Right renal pelvis (tissue), 4 donors: ENCODE measurements around the gene RELT. TPM values are rescaled to one million over a fixed set of nuclear protein-coding genes. Genes with fewer than 3 reads are reported as not detected.
"Not testable (repeated sequence)": the region's sequence is repeated elsewhere in the genome, so short reads cannot be mapped to it uniquely, and the experiment has no call there.

Experiments used
- DNase-seq, 4 donors: peaks; one replicate each; pipeline ENCODE4 v3.0.0-alpha.2; 2013; ENCODE audit warnings: low read depth in 4 of 4, low spot score in 3 of 4, missing footprints in 1 of 4
- polyA plus RNA-seq, 4 donors: library from polyadenylated mRNA; unstranded; fragments of 120-200 nt; gene quantifications; one replicate each; pipeline ENCODE4 v1.2.1, GENCODE V29; 2013; ENCODE audit not compliant: insufficient read length in 4 of 4

The RELT gene
- polyA plus RNA-seq, 4 donors = 3.0 to 4.2 (median 3.2) TPM

DNA sequence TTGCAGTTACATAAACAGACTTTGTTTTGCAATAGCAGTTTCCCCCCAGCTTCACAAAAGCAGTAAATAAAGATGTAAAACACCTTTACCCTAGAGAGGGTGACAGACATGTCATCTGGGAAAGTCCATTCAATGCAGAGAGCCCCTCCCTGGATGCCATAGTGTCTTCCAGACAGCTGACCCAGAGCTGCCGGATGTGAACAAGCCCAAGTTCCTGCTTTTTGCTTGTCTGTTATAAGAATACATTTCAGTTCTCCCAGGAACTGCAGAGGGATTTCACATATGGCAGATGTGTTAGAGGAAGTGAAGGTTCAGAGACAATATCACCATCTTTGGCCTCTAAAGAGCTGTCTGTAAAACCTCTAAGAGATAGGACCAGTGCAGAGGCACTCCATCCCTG is 48.9 kb downstream of the RELT start:
- no peak for DNase-seq

- DNase-seq = no peak
These were observed 50.1 kb downstream of the RELT start for GRCh38 chr11:73426219-73426850.

DNA sequence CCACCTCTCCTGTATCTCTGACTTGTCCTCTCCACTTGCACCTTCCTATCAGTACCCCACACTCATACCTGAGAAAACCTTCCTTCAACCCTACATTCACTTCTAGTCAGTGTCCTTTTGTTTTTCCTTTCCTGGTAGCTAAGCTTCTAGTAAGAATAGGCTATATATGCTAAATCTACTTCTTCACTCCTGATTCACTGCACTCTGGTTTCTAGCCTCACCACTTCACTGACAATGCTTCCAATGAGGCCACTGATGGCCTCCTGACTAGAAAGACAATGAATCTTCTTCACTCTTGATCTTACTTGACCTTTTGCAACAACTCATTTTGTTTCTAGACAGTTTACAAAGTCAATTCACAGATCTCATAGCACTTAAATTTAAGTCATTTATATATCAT is 52.0 kb downstream of the RELT start:
- no peak for DNase-seq

GRCh38 chr11:73428699-73429098 is 52.5 kb downstream of the RELT start:
- no peak for DNase-seq

DNA sequence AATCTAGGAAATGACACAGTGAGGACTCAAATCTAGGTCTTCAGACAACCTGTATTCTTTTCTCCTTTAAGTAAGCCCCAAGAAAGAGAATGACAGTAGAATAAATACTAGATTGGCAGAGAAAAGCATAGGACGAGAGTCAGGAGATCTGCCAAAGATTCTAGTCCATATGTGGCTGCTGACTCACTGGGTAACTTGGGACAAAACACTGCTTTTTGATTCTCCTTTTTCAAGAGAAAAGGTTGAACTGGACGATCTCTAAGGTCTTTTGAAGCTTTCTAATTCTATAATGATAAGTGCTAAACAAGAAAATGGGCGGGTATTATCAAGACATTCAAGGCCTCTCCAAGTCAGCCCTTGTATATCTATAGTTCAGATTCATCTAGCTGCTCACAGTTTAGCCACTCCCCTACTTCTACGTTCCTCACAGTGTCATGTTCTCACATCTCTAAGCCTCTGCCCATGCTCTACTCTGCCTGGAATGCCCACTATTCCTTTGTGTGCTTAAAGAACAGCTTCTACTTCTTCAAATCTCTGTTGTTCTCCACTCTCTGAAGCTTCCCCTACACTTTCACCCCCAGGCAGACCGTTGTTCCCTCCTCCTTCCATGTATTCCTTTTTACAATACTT is 53.0 kb downstream of the RELT start:
- DNase-seq = no peak

- no peak for DNase-seq
These were observed 54.1 kb downstream of the RELT start for GRCh38 chr11:73430326-73430725.

GRCh38 chr11:73431396-73431795 is 55.2 kb downstream of the RELT start:
- DNase-seq = no peak

DNA sequence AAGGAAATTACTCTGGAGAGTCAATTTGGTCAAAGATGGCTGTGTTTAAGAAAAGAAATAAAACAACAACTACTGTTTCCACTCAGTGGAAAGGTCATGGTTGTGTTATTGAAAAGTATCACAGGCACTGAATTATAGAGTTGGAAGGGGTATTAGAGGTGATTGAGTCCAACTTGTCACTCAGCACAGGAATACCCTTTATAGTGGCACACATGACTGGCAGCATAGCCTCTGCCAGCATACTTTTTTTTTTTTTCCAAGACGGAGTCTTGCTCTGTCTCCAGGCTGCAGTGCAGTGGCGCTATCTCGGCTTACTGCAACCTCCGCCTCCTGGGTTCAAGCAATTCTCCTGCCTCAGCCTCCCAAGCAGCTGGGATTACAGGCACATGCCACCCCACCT is 60.7 kb downstream of the RELT start:
- not testable (repeated sequence) for DNase-seq

DNA sequence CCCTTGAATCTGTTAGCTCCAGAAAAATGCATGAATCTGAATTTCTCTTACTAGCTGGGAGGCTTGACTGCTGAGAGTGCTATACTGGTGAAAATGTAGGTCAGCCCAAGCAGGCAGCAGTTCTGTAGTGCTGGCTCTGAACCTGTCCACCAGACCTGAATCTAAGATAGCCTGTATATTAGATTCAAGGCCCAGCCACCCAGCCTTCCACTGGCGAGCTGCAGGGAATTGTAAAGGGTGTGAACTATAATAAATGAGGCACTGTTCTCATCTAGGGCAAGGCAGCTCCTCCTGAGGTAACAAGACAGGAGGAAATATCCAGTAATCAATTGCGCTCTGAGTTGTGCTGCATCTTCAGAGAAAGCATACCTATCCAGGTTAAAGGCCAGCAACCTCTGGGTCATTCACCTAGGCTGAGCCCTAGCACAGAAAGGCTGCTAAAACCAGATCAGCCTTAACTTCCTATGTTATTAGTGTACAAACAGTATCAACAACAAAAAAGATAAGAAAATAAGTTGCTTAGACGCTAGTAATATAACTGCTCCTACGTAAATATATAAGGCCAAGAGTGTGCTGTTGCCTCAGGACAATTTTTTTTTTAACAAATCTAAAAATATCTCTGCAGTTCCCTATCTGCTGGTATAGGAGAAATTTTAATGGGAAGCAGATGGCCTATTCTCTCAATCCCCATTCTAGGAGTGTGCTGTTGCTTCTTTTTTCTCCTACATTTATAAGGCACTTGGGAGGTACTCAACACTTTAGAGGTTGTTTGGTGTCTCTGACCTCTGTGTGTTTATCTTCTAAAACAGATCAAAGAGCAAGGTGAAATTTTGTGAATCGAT is 63.0 kb downstream of the RELT start:
- DNase-seq = no peak

DNA sequence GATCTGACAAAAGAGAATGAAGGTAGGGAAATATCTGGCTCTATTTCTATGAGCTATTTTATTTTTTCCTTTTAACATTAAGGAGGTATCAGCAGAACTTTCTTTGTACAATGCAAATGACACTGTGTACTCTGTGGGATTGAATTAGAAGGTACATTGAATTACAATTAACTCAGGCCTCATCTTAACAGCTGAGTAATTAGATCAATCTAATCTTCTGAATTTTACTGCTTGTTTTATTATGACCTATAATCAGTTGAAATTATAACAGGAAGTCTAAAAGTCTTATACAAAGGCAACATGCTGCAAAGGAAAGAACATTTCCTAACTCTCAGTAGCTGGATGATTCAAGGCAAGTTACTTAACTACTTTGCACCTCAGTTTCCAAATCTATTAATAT is 69.8 kb downstream of the RELT start:
- no peak for DNase-seq

GRCh38 chr11:73446766-73447165 is 70.6 kb downstream of the RELT start:
- no peak for DNase-seq

Other genes with a start within 250 kb of the RELT start
- gene FCHSD2, start 234.1 kb upstream of the RELT start, polyA plus RNA-seq = 10 to 100 TPM; 36.5 to 52.2 (median 50.2) TPM
- gene P2RY2, start 158.1 kb upstream of the RELT start, polyA plus RNA-seq = 1 to 10 TPM in 1 of 4 donors, under 1 TPM in 3; 0.58 to 1.2 (median 0.80) TPM
- gene P2RY6, start 104.1 kb upstream of the RELT start, polyA plus RNA-seq = 1 to 10 TPM; 1.1 to 1.3 (median 1.1) TPM
- 10 to 100 TPM; 77.0 to 96.1 (median 85.9) TPM for gene ARHGEF17, start 68.1 kb upstream of the RELT start, polyA plus RNA-seq
- gene FAM168A, start 221.7 kb downstream of the RELT start, polyA plus RNA-seq = 10 to 100 TPM; 44.3 to 46.4 (median 44.9) TPM